SK-N-MC (cell line): Measurements from ENCODE around the gene ZC3H10.

ENCODE experiments used
- EZH2 ChIP-seq: fragments of 200-600 bp; sonication (generic); IDR thresholded peaks from one replicate; pipeline ENCODE4 v1.6.1; 2017; ENCODE audit warnings: antibody characterized with exemption
- POLR2AphosphoS5 ChIP-seq: IDR thresholded peaks from 2 replicates; pipeline ENCODE4 v1.6.1; 2012; ENCODE audit warnings: mild to moderate bottlenecking, low read depth, low read length, borderline replicate concordance

GRCh38 chr12:56172839-56173238 is 54.8 kb downstream of the ZC3H10 start:
- TF ChIP-seq POLR2AphosphoS5: no peak
- TF ChIP-seq EZH2: no peak
